HT1080 (cell line): Measurements from ENCODE around the gene EFCAB6. TPM values are rescaled to one million over a fixed set of nuclear protein-coding genes. Genes with fewer than 3 reads are reported as not detected.

ENCODE experiments used
- DNase-seq: peaks from one replicate; pipeline ENCODE4 v3.0.0-alpha.2; 2015; ENCODE audit warnings: low read depth
- total RNA-seq: library from RNA; depleted of rRNA; stranded (reverse); fragments of >200 nt; shearing (Covaris generic); gene quantifications from 2 replicates; pipeline ENCODE4 v1.2.3, GENCODE V29; 2014

The EFCAB6 gene
- total RNA-seq, 1 experiment from 2014 or later = not detected

DNA sequence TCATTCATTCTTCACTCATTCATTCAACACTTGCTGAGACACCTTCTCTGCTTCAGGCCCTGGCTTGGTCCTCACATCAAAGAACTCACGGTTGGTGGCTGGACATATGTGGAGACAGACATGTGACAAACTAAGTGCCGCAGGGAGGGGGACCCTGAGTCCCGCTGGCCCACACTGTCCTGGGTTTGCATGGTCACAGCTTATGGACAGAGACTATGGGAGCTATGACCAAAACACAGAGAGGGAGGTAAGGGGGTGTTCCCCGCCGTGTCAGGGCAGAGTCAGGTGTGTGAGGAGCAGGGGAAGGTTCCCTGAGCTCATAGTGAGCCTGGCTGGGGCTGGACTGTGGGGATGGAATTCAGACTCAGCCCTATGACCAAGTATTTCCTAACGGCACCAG lies 277.2 kb downstream of the EFCAB6 start:
- DNase-seq = no peak

DNA sequence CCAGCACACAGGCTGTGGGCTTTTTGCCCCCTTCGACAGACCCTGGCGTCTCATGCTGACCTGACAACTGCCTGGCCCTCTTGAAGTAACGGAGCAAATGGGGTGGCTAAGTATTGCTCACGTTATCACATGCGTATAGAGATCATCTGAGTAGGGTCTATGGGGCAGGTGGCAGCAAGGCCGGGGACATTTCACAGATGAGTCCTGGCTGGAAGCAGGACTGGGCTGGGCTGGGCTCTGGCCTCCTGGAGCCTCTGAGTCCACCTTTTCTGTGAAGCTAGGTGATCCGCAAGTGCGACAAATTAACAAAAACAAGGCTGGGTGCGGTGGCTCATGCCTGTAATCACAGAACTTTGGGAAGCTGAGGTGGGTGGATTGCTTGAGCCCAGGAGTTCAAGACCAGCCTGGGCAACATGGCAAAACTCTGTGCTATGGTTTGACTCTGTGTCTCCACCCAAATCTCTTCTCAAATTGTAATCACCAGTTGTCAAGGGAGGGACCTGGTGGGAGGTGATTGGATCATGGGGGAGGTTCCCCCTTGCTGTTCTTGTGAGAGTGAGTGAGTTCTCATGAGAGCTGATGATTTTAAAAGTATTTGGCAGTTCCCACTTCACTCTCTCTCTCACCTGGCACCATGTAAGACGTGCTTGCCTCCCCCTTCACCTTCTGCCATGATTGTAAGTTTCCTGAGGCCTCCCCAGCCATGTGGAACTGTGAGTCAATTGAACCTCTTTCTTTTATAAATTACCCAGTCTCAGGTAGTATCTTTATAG lies 278.3 kb downstream of the EFCAB6 start:
- no peak for DNase-seq

DNA sequence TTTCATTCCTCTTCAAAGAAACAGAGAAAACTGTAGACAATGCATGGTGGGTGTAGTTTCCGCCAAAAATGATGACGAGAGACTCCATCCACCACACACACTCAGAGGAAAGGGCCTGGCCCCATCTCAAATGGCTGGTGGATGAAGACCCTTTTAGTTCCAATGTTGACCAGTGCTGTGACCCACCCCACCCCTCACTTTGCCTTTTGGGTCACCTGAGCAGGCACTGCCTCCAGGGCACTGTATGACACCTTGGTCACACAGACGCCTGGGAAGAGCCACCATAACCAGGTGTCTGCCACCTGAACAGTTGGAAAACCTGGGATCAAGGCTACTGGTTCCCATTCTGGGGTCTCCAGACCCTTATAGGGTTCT lies 279.0 kb downstream of the EFCAB6 start:
- DNase-seq = no peak

GRCh38 chr22:43532301-43533155 lies 279.6 kb downstream of the EFCAB6 start:
- no peak for DNase-seq

GRCh38 chr22:43531651-43532050 lies 280.5 kb downstream of the EFCAB6 start:
- DNase-seq = no peak

GRCh38 chr22:43530349-43531201 lies 281.5 kb downstream of the EFCAB6 start:
- no peak for DNase-seq

DNA sequence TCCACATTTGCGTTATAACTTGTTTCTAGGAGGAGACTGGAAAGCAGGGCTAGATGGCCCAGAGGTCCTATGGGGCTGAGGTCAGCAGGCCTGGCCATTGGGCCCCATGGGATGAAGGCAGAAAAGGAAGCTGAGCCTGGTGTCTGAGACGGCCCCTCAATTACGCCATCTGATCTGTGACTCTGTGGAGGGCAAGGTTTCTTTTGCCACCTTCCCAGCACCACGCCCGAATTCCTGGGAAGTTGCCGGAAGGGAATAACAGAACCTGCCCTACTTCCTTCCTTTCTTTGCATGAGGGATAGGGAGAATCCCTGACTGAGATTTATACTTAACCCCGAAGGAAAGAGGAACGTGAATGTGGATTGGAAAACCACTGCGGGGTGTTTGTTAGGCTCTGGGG lies 282.2 kb downstream of the EFCAB6 start:
- no peak for DNase-seq

- DNase-seq = no peak
Measured at GRCh38 chr22:43529461-43529860, 282.6 kb downstream of the EFCAB6 start.

DNA sequence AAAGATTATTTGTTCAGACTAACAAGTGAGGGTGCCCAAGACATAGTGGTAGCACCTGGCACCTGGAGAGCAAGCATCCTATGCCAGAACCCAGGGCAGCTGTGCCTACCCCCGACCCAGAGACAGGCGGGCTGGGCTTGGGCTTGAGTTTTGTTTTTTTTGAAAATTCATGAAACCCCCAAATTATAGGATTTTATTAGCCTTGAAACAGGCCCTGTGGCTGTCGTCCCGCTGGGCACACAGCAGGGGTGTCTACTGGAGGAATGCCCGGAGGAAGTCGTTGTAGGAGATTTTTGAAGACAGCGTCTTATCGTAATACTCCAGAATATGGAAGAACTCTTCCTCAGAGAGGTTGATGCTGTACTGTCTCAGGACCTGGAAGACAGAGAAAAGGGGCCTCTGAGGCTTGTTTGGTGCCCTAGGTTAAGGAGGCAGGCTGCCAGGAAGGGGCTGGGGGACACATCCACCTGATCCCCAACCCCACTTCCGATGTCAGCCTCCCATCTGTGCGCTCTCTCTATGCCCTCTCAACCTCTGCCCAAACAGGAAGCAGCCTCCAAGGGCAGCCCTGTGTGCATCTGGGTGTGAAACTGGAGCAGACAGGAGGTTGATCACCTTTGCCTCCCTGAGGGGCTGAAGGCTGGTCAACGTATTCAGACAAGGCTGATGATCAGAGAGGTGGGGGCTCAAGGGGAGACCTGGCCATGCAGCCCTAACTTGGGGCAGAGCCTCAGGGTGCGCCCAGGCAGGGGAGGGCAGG lies 283.3 kb downstream of the EFCAB6 start:
- DNase-seq = no peak

DNA sequence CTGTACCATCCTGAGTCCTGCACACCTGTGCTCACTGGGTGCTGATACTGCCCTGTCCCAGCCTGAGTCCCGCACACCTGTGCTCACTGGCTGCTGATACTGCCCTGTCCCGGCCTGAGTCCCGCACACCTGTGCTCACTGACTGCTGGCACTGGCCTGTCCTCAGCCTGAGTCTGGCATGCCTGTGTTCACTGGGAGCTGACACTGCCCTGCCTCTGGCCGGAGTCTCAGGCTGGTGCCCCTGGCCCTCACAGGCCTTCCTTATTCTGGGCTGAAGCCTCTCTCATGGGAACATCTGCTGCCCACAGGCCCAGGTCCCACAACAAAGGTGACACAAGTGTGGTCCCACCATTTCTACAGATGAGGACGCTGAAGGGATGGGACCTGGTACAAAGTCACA lies 285.2 kb downstream of the EFCAB6 start:
- no peak for DNase-seq

DNA sequence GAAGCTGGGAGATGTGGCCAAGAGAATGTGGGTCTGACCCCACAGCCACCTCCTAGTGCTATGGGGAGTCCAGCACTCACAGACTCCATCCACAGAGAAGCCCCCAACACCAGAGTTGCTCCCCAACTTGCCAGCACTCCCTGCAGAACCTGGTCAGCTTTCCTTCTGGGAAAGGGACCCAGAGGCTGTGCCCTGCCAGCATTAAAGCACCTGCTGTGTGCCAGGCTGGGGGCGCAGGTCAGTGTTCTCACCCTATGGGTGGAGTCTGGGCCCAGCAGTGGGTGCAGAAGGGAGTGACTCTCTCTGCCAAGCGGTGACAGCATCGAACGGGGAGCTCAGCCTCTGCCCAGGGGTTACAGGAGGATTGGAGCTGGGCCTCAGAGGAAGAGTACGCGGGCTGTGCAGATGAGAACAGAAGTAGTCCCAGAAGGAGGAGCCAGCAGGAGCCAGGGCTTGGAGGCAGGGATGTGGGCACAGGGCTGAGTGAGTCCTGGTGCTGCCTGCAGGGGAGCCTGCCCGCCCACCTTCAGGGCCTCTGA lies 285.9 kb downstream of the EFCAB6 start:
- no peak for DNase-seq

GRCh38 chr22:43521716-43522115 lies 290.4 kb downstream of the EFCAB6 start:
- peak; percentile 10 for DNase-seq

DNA sequence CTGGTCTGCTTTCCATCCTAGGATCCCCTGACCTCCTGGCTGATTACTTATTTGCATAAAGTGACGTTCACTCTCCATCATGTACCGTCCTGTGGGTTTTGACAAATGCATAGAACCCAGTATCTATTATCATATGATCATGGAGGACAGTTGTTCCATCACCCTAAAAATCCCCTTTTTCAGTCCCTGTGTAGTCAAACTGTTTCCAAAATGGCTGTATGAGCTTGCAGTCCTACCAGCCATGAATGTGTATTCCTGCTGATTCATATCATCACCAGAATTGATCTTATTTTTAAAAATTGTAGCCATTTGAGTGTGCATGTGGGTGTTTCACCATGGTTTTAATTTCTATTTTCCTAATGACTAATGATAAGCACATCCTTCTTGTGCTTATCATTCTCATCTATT lies 291.5 kb downstream of the EFCAB6 start:
- DNase-seq = no peak

GRCh38 chr22:43516996-43517635 lies 295.0 kb downstream of the EFCAB6 start:
- no peak for DNase-seq

DNA sequence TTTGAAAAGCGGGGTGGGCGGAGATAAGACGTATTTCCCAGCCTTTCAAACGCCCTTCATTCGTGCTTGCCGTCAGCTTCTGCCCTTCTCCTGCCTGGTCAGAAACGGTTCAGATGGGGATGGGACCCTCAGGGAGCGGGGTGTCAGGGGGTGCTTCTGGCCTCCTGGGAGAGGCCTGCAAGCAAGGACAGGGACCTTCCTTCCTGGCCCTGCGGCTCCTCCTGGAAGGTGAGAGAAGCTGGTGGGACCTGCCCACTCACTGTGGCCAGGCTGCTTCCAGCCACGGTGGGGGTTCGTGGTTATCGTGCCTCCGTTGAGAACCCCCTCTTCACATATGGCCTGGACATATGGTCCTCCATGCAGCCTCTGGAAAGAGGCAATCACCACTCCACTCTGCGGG lies 295.7 kb downstream of the EFCAB6 start:
- no peak for DNase-seq

- DNase-seq = no peak
Measured at GRCh38 chr22:43515902-43516301, 296.2 kb downstream of the EFCAB6 start.

GRCh38 chr22:43515411-43515810 lies 296.7 kb downstream of the EFCAB6 start:
- no peak for DNase-seq

GRCh38 chr22:43514476-43515157 lies 297.5 kb downstream of the EFCAB6 start:
- DNase-seq = no peak

DNA sequence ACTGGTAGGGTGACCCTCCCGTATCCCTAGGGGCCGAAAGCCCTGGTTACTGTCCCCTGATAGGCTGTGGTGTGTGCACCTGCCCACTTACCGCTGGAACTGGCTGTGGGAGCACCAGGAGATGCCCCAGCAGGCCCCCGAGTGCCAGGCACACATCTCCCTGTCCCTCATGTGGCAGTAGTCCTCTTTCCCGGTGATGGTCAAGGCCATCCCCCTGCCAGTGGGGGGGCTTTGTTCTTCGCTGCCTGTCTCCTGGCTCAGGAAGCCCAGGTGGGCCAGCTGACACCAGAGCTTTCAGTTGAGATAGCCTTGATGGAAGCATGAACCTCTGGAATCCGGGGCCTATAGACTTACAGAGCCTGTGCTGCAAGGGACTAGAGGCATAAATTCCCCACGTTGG lies 299.8 kb downstream of the EFCAB6 start:
- no peak for DNase-seq
